Common myeloid progenitor, CD34-positive (primary cell): ENCODE measurements around the gene PHF19.

Source experiments
- CTCF ChIA-PET: fragments of 350-600 bp; sonication (Branson Sonifier 250); formaldehyde crosslinking; loops from one replicate; lab custom pipeline; 2021; ENCODE audit warnings: antibody characterized with exemption; lab: Charles Lee
- POLR2A ChIA-PET: fragments of 350-600 bp; sonication (Branson Sonifier 250); formaldehyde crosslinking; loops from one replicate; lab custom pipeline; 2021; ENCODE audit warnings: antibody characterized with exemption; lab: Charles Lee
- DNase-seq, 3 donors: peaks; one replicate each; pipeline versions ENCODE4 v3.0.0 to v3.0.0-alpha.2; 2013
- H3K27ac ChIP-seq, 2 experiments: 1 replicate in 1 of 2; 2 replicates in 1 of 2; pipeline ENCODE4 v1.7.0; 2013; ENCODE audit warnings: inconsistent platforms in 2 of 2, low read length in 2 of 2, mild to moderate bottlenecking in 2 of 2, low read depth in 1 of 2, moderate library complexity in 1 of 2; ENCODE audit not compliant: severe bottlenecking in 2 of 2, insufficient read depth in 1 of 2, poor library complexity in 1 of 2
- H3K27me3 ChIP-seq, 5 experiments: replicated peaks in 2 of 5; 1 replicate in 3 of 5; 2 replicates in 2 of 5; pipeline versions ENCODE4 v1.6.1 to v1.7.0; 2013; ENCODE audit warnings: low read length in 4 of 5, mild to moderate bottlenecking in 2 of 5, moderate library complexity in 2 of 5, inconsistent platforms in 1 of 5; ENCODE audit not compliant: insufficient read depth in 5 of 5, control insufficient read depth in 4 of 5
- H3K36me3 ChIP-seq, 4 experiments: 1 replicate in 2 of 4; 2 replicates in 2 of 4; pipeline versions ENCODE4 v1.6.1 to v1.7.0; 2013; ENCODE audit warnings: low read length in 3 of 4, control low read depth in 1 of 4, mild to moderate bottlenecking in 1 of 4; ENCODE audit not compliant: control insufficient read depth in 4 of 4, insufficient read depth in 4 of 4
- H3K4me1 ChIP-seq, 4 experiments: 1 replicate in 3 of 4; 2 replicates in 1 of 4; pipeline versions ENCODE4 v1.6.1 to v1.7.1; 2013; ENCODE audit warnings: low read length in 3 of 4, mild to moderate bottlenecking in 3 of 4, control low read depth in 1 of 4, inconsistent platforms in 1 of 4, moderate library complexity in 1 of 4; ENCODE audit not compliant: control insufficient read depth in 4 of 4, insufficient read depth in 4 of 4; ENCODE audit errors: control extremely low read depth in 1 of 4
- H3K4me3 ChIP-seq, 7 experiments: 1 replicate in 4 of 7; 2 replicates in 3 of 7; pipeline versions ENCODE4 v1.5.1 to v1.7.0; 2013; ENCODE audit warnings: mild to moderate bottlenecking in 7 of 7, low read length in 6 of 7, moderate library complexity in 6 of 7, inconsistent platforms in 2 of 7, low read depth in 2 of 7, control low read depth in 1 of 7; ENCODE audit not compliant: insufficient read depth in 4 of 7, control insufficient read depth in 1 of 7; ENCODE audit errors: extremely low read depth in 1 of 7
- H3K9me3 ChIP-seq, 5 experiments: 1 replicate in 4 of 5; 2 replicates in 1 of 5; pipeline versions ENCODE4 v1.6.1 to v1.7.1; 2013; ENCODE audit warnings: low read length in 4 of 5, mild to moderate bottlenecking in 2 of 5, inconsistent platforms in 1 of 5, low read depth in 1 of 5, moderate library complexity in 1 of 5; ENCODE audit not compliant: control insufficient read depth in 4 of 5, insufficient read depth in 2 of 5; ENCODE audit errors: control extremely low read depth in 1 of 5
- WGBS: methylation state at CpG from one replicate; pipeline ENCODE4 v1.1.5; 2013; ENCODE audit not compliant: insufficient coverage; 5-methylcytosine and 5-hydroxymethylcytosine counted together

PHF19 gene

GRCh38 chr9:120837921-120838320 is 39.1 kb downstream of the PHF19 start:
- CTCF ChIA-PET, result no interaction called here
- Histone ChIP-seq H3K4me3 (no peak overlapping the region), H3K9me3 (no peaks in the 10 kb centered on the region), H3K36me3 (peaks cover 2 to 17% (median 13%) of the 10 kb centered on the region in 4 experiments), H3K4me1 (peaks cover 0 to 10% (median 8%) of the 10 kb centered on the region in 4 experiments), H3K27me3 (no peaks in the 10 kb centered on the region), H3K27ac (no peak overlapping the region)
- DNase-seq, result peak in 1 of 3 donors; percentile 6
- no CpG with 5 or more reads among the region's 3 CpGs for WGBS
- POLR2A ChIA-PET, result no interaction called here

- CTCF ChIA-PET, result no interaction called here
- Histone ChIP-seq H3K27me3 (no peaks in the 10 kb centered on the region), H3K4me3 (no peak overlapping the region), H3K36me3 (peaks cover 13 to 54% (median 29%) of the 10 kb centered on the region in 4 experiments), H3K27ac (no peak overlapping the region), H3K4me1 (no peaks in the 10 kb centered on the region), H3K9me3 (no peaks in the 10 kb centered on the region)
- POLR2A ChIA-PET, result interaction anchor here (0.9 kb wide), 1 partner anchor 40 kb away, joined by 3 read pairs; the partner anchor contains the start of gene FBXW2
- DNase-seq, result no peak
- WGBS, result 95% methylated on average over 3 of the region's 7 CpGs
Observed at GRCh38 chr9:120833325-120833724, 43.7 kb downstream of the PHF19 start.

- no peak overlapping the region for H3K27ac ChIP-seq
- no peaks in the 10 kb centered on the region for H3K4me1 ChIP-seq
- H3K36me3 ChIP-seq, result peaks cover 18 to 54% (median 29%) of the 10 kb centered on the region in 4 experiments
- H3K9me3 ChIP-seq, result no peaks in the 10 kb centered on the region
- H3K4me3 ChIP-seq, result no peak overlapping the region
- ChIA-PET CTCF (interaction anchor here (0.6 to 1.0 kb wide), 2 partner anchors 12 to 320 kb away, joined by 3 to 4 read pairs; no protein-coding TSS in a partner anchor), POLR2A (interaction anchor here (0.6 to 0.9 kb wide), 2 partner anchors 40 to 461 kb away, joined by 3 read pairs; partner anchors contain the start of gene FBXW2)
- H3K27me3 ChIP-seq, result no peaks in the 10 kb centered on the region
- DNase-seq, result no peak
Observed at GRCh38 chr9:120832807-120833206, 44.2 kb downstream of the PHF19 start.

- H3K27ac ChIP-seq, result no peak overlapping the region
- ChIA-PET POLR2A (no interaction called here), CTCF (interaction anchor here (0.9 kb wide), 1 partner anchor 9 kb away, joined by 3 read pairs; no protein-coding TSS in a partner anchor)
- no peaks in the 10 kb centered on the region for H3K27me3 ChIP-seq
- H3K9me3 ChIP-seq, result peaks cover 0 to 2% (median 0%) of the 10 kb centered on the region in 5 experiments
- H3K4me3 ChIP-seq, result no peak overlapping the region
- H3K36me3 ChIP-seq, result peaks cover 25 to 72% (median 34%) of the 10 kb centered on the region in 4 experiments
- H3K4me1 ChIP-seq, result no peaks in the 10 kb centered on the region
- 100% methylated on average over 1 of the region's 3 CpGs for WGBS
- no peak for DNase-seq
Observed at GRCh38 chr9:120830865-120831264, 46.1 kb downstream of the PHF19 start.

GRCh38 chr9:120830151-120830550 is 46.8 kb downstream of the PHF19 start:
- H3K4me3 ChIP-seq, result no peak overlapping the region
- H3K27me3 ChIP-seq, result no peaks in the 10 kb centered on the region
- no peak for DNase-seq
- CTCF ChIA-PET, result no interaction called here
- H3K4me1 ChIP-seq, result no peaks in the 10 kb centered on the region
- POLR2A ChIA-PET, result no interaction called here
- WGBS, result 100% methylated on average over 2 of the region's 3 CpGs
- peaks cover 0 to 2% (median 0%) of the 10 kb centered on the region in 5 experiments for H3K9me3 ChIP-seq
- peaks cover 27 to 73% (median 32%) of the 10 kb centered on the region in 4 experiments for H3K36me3 ChIP-seq
- H3K27ac ChIP-seq, result no peak overlapping the region

- ChIA-PET CTCF (no interaction called here), POLR2A (no interaction called here)
- peaks cover 26 to 78% (median 34%) of the 10 kb centered on the region in 4 experiments for H3K36me3 ChIP-seq
Observed at GRCh38 chr9:120829650-120830049, 47.3 kb downstream of the PHF19 start.

GRCh38 chr9:120820095-120820494 is 56.9 kb downstream of the PHF19 start:
- Histone ChIP-seq H3K27me3 (no peaks in the 10 kb centered on the region), H3K4me3 (no peak overlapping the region), H3K4me1 (no peaks in the 10 kb centered on the region), H3K36me3 (peaks cover 23 to 69% (median 35%) of the 10 kb centered on the region in 4 experiments), H3K27ac (no peak overlapping the region), H3K9me3 (no peaks in the 10 kb centered on the region)
- CTCF ChIA-PET, result no interaction called here
- WGBS, result 94% methylated on average over 2 of the region's 4 CpGs
- POLR2A ChIA-PET, result interaction anchor here (0.6 kb wide), 1 partner anchor 20 kb away, joined by 5 read pairs; no protein-coding TSS in a partner anchor
- no peak for DNase-seq

More at GRCh38 chr9:120829650-120830049, 47.3 kb downstream of the PHF19 start:
- no peaks in the 10 kb centered on the region for H3K4me1 ChIP-seq
- peaks cover 0 to 2% (median 0%) of the 10 kb centered on the region in 5 experiments for H3K9me3 ChIP-seq
- no peak overlapping the region for H3K27ac ChIP-seq
- H3K27me3 ChIP-seq, result no peaks in the 10 kb centered on the region
- no peak for DNase-seq
- no peak overlapping the region for H3K4me3 ChIP-seq
- 100% methylated on average over 1 of the region's 1 CpG for WGBS
